Erythroblast (primary cell): ENCODE data around the gene PRKCE.

ENCODE experiments used
- GATA1 ChIP-seq: IDR thresholded peaks from 2 replicates; pipeline ENCODE4 v1.6.1; 2011; ENCODE audit warnings: low read depth, mild to moderate bottlenecking, control low read depth, low read length, moderate library complexity
- POLR2A ChIP-seq: IDR thresholded peaks from 2 replicates; pipeline ENCODE4 v1.6.1; 2011; ENCODE audit warnings: mild to moderate bottlenecking, low read length

DNA sequence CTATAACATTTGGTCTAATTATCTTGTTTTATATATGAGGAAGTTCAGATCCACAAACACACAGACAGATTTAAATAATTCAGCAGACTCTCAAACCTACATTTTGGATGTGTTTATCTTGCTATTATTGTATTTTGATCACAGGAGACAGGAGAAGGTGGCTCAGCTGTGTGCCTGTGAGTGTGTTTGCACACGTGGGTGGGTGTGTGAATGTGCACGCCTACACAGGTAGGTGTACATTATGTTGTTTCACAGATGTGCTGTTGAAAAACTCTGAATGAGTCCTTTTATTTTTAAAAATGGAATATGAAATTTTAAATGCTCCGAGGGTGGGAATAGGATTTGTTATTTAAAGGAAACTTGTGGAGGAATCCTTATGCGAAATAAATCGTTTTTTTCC lies 183.4 kb downstream of the PRKCE start:
- TF ChIP-seq POLR2A: no peak
- no peak for TF ChIP-seq GATA1
